Progenitor cell of endocrine pancreas (in vitro differentiated cells): ENCODE data around the gene UBR4. TPM values are rescaled to one million over a fixed set of nuclear protein-coding genes. Genes with fewer than 3 reads are reported as not detected.

Experiments used
- DNase-seq: peaks from one replicate; pipeline ENCODE4 v3.0.0; 2021; ENCODE audit warnings: low spot score; ENCODE audit not compliant: unreplicated experiment
- H3K27ac Mint-ChIP-seq: 2 replicates; pipeline ENCODE4 v1.8.0; 2021; ENCODE audit warnings: mild to moderate bottlenecking, moderate library complexity, mixed read lengths
- H3K27me3 Mint-ChIP-seq: 2 replicates; pipeline ENCODE4 v1.8.0; 2021; ENCODE audit warnings: mixed read lengths
- H3K36me3 Mint-ChIP-seq: 2 replicates; pipeline ENCODE4 v1.8.0; 2022; ENCODE audit warnings: mixed read lengths; ENCODE audit not compliant: insufficient read depth
- H3K4me1 Mint-ChIP-seq: 2 replicates; pipeline ENCODE4 v1.8.0; 2021; ENCODE audit warnings: low read depth, mixed read lengths
- H3K4me3 Mint-ChIP-seq: 2 replicates; pipeline ENCODE4 v1.8.0; 2021; ENCODE audit warnings: low read depth, mild to moderate bottlenecking, moderate library complexity, mixed read lengths
- H3K9me3 Mint-ChIP-seq: 2 replicates; pipeline ENCODE4 v1.8.0; 2021; ENCODE audit warnings: low read depth, mixed read lengths
- total RNA-seq: library from RNA; stranded (reverse); gene quantifications from 2 replicates; pipeline ENCODE4 v1.2.1, GENCODE V29; 2021
- TF ChIP-seq, protein P1 (sequence below): fragments of 200-600 bp; sonication (generic); IDR thresholded peaks from one replicate; pipeline ENCODE4 v1.5.0; 2021; ENCODE audit warnings: antibody characterized with exemption, mild to moderate bottlenecking; ENCODE audit not compliant: unreplicated experiment

UBR4 gene
- total RNA-seq, 1 donor from 2014 or later = 155 TPM

DNA sequence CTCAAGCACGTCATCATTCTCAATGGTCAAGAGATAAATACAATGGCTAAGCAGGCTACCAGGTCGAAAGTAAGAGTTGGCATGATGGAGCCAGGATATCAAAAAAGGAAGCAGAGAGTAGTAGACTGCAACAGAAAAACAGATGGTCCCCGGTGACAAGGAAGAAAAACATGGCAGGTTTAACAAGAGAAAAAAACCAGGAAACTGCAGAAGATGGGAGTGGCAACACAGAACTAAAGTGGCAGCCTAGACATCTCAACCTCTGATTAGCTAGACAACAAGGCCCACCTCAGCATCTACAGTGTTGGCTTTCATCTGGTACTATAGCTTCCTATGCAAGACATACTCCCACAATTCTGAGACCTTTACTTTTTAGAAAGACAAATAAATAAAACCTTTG, 3.1 kb downstream of the UBR4 start:
- Mint-ChIP-seq H3K4me1 (peaks cover 30% of the 10 kb centered on the region), H3K9me3 (no peaks in the 10 kb centered on the region), H3K36me3 (no peaks in the 10 kb centered on the region), H3K27me3 (no peaks in the 10 kb centered on the region), H3K4me3 (no peak overlapping the region), H3K27ac (no peak overlapping the region)
- TF ChIP-seq, protein P1, sequence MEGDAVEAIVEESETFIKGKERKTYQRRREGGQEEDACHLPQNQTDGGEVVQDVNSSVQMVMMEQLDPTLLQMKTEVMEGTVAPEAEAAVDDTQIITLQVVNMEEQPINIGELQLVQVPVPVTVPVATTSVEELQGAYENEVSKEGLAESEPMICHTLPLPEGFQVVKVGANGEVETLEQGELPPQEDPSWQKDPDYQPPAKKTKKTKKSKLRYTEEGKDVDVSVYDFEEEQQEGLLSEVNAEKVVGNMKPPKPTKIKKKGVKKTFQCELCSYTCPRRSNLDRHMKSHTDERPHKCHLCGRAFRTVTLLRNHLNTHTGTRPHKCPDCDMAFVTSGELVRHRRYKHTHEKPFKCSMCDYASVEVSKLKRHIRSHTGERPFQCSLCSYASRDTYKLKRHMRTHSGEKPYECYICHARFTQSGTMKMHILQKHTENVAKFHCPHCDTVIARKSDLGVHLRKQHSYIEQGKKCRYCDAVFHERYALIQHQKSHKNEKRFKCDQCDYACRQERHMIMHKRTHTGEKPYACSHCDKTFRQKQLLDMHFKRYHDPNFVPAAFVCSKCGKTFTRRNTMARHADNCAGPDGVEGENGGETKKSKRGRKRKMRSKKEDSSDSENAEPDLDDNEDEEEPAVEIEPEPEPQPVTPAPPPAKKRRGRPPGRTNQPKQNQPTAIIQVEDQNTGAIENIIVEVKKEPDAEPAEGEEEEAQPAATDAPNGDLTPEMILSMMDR = no peak
- DNase-seq = no peak

DNA sequence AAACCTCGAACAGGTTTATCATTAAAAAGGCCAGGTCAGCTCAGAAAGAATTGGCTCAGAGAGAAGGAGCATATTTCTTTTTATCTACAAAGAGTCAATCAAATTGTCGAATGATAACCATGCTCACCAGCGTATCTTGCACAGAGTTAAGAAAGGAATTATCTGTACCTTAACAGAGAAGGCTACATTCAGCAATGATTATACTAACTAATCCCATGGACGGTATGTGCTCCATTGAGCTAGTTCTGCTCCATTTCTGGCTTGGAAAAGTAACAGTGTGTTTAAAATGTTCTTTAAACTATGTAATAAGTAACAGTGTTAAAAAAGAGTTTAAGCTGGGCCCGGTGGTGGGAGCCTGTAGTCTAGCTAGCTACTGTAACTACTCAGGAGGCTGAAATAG, 4.2 kb downstream of the UBR4 start:
- Mint-ChIP-seq H3K9me3 (no peaks in the 10 kb centered on the region), H3K27me3 (no peaks in the 10 kb centered on the region), H3K36me3 (no peaks in the 10 kb centered on the region), H3K27ac (no peak overlapping the region), H3K4me1 (peaks cover 25% of the 10 kb centered on the region), H3K4me3 (no peak overlapping the region)
- TF ChIP-seq, protein P1 = no peak
- no peak for DNase-seq

DNA sequence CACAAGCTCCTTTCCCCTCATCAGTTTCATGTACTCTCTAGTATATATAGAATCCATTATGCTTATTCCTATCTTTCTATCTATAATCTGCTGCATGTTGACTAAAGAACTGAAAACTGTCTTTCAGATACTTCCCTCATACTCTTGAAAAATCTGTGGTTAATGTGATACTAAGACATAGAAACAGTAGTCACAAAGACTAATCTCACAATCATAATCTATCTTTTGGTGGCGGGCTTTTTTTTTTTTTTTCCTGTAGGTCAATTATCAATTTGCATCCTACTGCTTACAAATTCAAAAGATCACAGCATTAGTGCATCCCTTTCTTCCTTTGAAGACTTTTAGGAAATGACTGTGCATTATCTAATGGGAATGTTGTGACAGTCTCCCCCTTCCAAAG, 4.7 kb downstream of the UBR4 start:
- peak overlapping the region; percentile 61 for H3K27ac Mint-ChIP-seq
- no peak for DNase-seq
- H3K9me3 Mint-ChIP-seq = no peaks in the 10 kb centered on the region
- no peaks in the 10 kb centered on the region for H3K27me3 Mint-ChIP-seq
- H3K4me1 Mint-ChIP-seq = peaks cover 25% of the 10 kb centered on the region
- no peaks in the 10 kb centered on the region for H3K36me3 Mint-ChIP-seq
- H3K4me3 Mint-ChIP-seq = no peak overlapping the region
- TF ChIP-seq, protein P1 = no peak

DNA sequence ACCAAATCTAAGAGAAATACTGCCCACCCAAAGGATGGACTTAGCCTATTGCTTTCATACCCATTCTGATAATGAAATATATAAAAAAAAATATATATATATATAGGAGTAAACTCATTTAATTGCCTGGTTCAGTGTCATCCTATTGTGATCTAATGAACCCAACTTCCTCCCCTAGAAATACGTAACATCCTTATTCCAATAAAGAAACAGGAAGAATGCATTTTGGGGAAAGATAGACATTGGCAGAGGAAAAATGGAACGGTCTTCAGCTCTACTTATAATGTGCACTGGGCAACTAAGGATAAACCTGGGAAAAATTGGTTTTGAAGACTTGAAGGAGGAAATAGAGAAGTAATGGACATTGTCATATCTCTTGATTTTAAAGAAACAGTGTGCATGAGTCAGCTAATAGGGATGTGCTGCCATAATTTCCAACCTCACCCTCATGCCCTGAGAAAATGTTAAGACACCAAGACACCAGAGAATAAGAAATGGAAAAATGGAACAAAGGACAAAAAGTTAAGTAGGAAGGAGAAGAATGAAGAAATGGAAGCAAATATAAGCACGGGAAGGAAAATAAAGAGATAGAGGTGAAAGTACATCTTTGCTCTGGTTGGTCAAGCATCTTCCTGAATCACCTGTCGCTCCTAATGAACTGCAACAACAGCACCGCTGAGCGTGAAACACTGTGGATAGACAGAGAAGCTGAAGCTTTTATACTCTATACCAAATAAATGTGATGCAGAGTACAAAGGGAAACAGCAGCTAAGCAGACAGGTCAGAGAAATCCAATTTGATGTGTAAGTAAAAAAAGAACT, 5.4 kb downstream of the UBR4 start:
- no peak overlapping the region for H3K27ac Mint-ChIP-seq

DNA sequence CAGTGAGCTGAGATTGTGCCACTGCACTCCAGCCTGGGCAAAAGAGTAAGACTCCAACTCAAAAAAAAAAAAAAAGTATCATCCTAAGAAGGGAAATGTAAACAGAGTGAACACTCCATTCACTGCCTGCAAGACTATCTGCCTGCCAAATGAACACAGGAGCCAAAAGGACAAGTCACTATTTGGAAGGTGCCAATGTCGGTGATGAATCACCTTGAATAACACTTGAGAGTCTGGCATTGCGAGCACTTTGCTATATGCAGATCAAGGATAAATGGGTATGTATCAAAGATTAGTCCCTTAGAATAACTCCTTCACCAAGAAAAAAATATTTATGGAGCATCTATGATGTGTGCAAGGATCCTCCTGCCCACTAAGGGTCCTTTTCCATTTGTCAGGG, 6.6 kb downstream of the UBR4 start:
- no peaks in the 10 kb centered on the region for H3K9me3 Mint-ChIP-seq
- DNase-seq = no peak
- TF ChIP-seq, protein P1 = no peak
- no peak overlapping the region for H3K4me3 Mint-ChIP-seq
- H3K36me3 Mint-ChIP-seq = peaks cover 1% of the 10 kb centered on the region
- H3K4me1 Mint-ChIP-seq = peaks cover 19% of the 10 kb centered on the region
- peak overlapping the region; percentile 20 for H3K27ac Mint-ChIP-seq
- H3K27me3 Mint-ChIP-seq = no peaks in the 10 kb centered on the region

More for the DNA sequence above, 5.4 kb downstream of the UBR4 start:
- DNase-seq = no peak
- no peaks in the 10 kb centered on the region for H3K27me3 Mint-ChIP-seq
- H3K9me3 Mint-ChIP-seq = no peaks in the 10 kb centered on the region
- no peak overlapping the region for H3K4me3 Mint-ChIP-seq
- TF ChIP-seq, protein P1 = no peak
- H3K36me3 Mint-ChIP-seq = no peaks in the 10 kb centered on the region
- peaks cover 24% of the 10 kb centered on the region for H3K4me1 Mint-ChIP-seq
